HG03521 (cell line): Measurements from ENCODE around the gene ITGA5.

Experiments used
- ATAC-seq: cut with Tn5 transposase; IDR thresholded peaks from one replicate; pipeline ENCODE4 v1.9.1; 2021; ENCODE audit warnings: mild to moderate bottlenecking, moderate library complexity; ENCODE audit not compliant: unreplicated experiment

Gene ITGA5

DNA sequence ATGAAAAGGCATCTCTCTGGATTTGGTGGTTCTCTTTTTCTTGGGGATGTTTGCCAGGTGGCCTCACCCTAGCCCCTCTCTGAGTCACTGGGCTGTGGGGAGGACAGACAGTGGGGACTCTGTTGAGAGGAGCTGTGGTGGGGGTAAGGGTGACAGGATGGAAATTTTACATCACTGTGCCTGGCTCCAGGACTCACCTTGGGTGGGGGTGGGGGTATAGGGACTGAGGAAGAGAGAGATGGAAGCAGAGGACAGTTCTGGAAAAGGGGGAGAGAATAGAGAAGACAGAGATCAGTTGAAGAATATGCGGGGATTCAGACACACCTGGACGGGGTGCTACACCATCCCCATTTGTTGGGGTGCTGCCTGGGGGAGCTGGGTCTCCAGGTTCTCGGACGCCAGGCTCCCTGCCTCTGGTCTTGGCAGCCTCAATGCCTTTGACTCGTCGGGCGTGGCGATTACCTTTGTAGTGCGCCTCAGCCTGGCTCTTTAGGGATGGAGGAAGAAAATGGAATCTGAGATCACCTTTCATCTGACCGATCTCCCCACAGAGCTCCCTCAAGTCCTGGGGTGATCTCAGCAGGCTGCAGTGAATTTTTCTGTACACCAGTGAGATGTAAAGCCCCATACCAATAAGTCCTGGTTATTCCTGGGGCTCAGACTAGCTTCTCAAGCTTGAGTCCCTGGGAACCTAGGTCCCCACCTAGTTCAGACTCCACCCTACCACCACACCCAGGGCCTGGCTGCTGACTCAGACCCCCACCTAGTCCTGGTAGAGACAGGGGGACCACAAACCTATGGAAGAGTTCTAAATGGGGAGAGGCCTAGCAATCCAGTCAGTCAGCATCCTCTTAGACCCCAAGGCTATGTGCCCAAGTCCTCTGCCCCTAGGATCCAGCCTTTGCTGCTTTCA is 45.2 kb downstream of the ITGA5 start:
- ATAC-seq, result no peak

DNA sequence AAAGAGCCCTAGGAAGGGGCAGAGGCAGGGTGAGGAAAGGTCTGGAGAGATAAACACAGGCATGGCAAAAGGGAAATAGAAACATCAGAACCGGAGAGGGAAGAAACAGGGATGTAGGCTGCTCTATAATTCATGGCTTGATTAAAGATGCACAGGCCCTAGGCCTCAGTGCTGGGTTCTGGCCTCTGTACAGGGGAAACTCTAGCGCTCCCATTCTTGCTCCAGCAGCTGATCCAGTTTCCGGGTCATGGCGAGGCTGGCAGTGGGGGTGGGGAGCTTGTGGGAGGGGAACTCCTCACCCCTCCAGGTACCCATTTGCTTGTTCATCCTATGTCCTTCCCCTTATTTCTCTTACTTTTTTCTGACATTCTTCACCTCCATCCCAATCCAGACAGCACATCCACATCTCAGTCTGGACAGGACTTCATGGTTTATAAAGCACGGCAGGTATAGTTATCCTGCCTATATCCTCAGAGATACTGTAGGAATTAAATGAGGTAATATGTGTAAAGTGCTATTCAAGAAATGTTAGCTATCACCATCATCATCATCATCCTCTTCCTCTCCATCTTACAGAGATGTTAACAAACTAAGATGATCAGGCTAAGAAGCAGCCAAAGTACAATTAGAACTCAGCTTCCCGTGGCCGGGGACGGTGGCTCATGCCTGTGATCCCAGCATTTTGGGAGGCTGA is 46.8 kb downstream of the ITGA5 start:
- no peak for ATAC-seq

GRCh38 chr12:54371328-54372112 is 47.5 kb downstream of the ITGA5 start:
- no peak for ATAC-seq

DNA sequence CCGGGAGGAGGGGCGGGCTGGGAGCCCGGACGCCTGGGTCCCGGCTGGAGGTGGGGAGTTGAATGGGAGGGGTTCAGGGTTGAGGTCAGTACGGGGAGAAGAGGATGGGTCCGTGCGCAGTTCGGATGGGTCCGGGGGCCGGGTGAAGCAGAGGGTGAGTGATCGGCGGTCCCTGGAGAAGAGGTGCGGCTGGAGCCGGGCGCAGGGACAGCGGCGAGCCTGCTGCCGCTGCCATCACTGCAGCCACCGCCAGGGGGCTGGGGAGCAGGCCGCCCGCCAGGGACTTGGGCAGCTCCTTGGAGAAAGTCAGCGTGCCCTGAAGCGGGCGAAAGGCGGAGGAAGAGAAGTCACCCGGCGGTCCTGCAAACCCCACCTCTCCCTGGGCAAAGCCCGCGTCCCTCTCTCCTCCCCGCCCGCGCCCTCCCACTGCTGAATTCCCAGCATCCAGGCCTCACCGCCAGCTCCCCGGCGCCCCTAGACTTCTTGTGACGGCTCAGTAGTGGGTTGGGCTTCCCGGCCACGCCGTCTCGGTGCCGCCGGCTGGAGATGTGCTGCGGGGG is 48.8 kb downstream of the ITGA5 start:
- no peak for ATAC-seq

DNA sequence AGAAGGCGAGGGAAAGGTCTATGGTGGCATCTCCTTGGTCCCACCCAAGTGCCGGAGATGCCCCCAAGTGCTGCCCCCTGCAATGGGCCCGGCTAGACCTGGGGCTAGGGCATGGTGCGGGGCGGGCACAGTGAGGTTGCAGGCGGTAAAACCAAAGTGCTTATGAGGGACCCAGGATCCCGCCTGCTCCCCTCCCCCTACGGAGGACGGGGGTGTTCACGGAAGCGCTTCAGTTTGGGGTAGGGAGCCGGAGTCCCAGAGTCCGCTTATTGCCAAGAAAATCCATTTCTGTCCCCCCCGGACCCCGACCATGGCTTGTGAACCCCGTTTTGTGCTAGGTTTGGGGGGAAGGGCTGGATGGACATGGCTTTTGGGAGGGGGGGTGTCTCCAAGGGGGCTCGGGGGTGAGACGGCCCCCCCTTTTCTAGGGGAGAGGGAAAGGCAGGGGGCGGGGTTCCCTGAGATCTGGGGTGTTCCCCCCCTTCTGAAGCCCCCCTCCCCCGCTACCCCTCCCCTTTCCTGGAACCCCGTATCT is 49.4 kb downstream of the ITGA5 start:
- ATAC-seq, result no peak

GRCh38 chr12:54368709-54369596 is 50.1 kb downstream of the ITGA5 start:
- peak; percentile 50 for ATAC-seq

- no peak for ATAC-seq
These were observed 50.9 kb downstream of the ITGA5 start for GRCh38 chr12:54368025-54368708.

- ATAC-seq, result no peak
These were observed 54.7 kb downstream of the ITGA5 start, which contains the start of gene GPR84 for GRCh38 chr12:54364413-54364812. Gene GPR84 (minus strand): TSS chr12:54364486. CDS start chr12:54363851, 635 bp downstream.

- no peak for ATAC-seq
These were observed 55.4 kb downstream of the ITGA5 start for GRCh38 chr12:54363618-54364017.

- ATAC-seq, result no peak
These were observed 56.0 kb downstream of the ITGA5 start for GRCh38 chr12:54363047-54363446.

GRCh38 chr12:54360717-54361456 is 58.2 kb downstream of the ITGA5 start:
- no peak for ATAC-seq

DNA sequence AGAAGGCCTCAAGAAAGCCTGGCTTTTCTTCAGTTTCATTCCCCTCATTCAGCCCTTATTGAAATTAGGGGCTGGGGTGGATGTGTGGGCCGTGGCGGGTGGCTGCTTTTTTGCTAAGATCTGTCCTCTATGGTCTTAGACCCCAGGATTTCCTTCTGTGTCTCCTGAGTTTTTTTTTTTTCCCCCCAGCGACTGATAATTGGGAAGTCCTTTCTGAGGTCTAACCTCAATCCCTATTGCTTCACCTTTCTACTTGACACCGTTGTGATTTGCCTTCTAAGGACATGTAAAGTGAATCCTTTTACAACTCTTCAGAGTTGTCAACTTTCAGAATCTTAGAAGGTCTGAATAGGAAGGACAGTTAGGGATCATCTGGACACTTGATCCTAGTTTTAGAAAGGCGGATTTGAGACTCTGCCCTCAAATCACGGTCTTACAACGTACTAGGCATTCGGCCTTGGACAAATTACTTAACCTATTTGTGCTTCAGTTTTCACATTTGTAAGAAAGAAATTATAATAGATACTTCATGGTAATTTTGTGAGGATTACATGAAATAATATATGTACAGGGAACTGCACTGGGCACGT is 59.2 kb downstream of the ITGA5 start:
- ATAC-seq, result no peak

- ATAC-seq, result peak; percentile 99
These were observed 59.9 kb downstream of the ITGA5 start for GRCh38 chr12:54358945-54359761.

DNA sequence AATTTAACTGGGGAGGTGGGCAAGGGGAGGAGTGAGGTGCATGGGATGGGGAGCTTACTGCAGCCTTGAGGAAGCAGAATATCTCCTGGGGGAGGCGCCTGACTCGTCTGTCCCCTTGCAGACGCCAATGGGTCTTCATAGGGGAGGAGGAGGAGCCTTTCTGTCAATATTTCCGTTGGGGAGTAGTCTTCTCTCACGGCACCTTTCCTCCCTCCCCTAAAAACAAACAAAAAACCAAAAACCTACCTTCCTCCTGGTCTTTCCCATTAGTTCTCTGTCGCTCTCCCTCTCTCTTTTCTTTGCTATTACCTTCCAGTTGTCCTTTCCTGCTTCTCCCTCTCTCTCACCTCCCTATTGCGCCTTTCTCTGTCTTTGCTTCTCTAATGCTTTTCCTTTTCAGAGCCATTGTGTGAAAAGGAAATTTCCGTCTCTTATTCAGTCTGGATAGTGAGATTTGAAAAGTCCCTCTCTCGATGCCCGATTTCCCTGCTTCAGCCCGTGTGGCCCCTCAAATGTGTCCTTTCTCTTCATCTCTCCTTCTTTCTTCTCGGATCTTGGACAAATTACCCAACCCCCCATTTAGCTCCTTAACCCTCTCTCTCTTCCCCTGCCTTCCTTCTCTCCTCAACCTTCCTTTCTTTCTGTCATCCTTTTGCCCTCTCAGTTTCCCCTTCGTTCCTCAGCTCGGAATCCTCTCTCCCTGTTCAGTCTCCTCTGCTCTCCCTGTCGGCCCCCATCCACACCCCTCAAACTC is 60.7 kb downstream of the ITGA5 start:
- no peak for ATAC-seq

GRCh38 chr12:54357506-54358190 is 61.4 kb downstream of the ITGA5 start:
- ATAC-seq, result no peak

- no peak for ATAC-seq
These were observed 62.1 kb downstream of the ITGA5 start for GRCh38 chr12:54356951-54357356.
